ENCODE results near the gene NAA35.

DNA sequence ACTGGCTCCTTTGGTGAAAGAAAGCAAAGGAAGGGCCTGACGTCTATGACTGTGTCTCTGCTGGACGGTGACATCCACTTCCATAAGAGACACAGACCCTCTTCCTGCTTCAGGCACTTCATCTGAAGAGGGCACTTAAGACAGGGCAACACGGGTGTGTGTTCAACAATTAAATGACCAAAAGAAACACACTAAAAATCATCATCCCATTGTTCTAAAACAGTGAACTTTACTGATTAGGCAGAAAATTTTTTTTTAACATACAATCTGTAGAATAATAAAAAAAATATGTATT is 99.9 kb downstream of the NAA35 start:
- TF ChIP-seq HOXB5 (CRISPR knock-in tag; IDR thresholded peaks at IDR 0.05) (no peak), RAD21 (conservative IDR thresholded peaks at IDR 0.05 in 1 of 2, IDR thresholded peaks at IDR 0.05 in 1 of 2) (no peak), EP300 (IDR thresholded peaks at IDR 0.05) (no peak)
